Stomach (tissue), 4 donors: ENCODE data around the gene CDCA5.

Experiments
- POLR2A ChIP-seq, 4 donors: fragments of 450-650 bp; IDR thresholded peaks; one replicate each; pipeline ENCODE4 v1.6.1; 2016; ENCODE audit warnings: antibody characterized with exemption in 4 of 4, control low read depth in 2 of 4, mild to moderate bottlenecking in 1 of 4, moderate library complexity in 1 of 4
- TF ChIP-seq, protein P1 (sequence below), 7 experiments: fragments of 450-650 bp in 4 of 7; fragments of 200-600 bp in 3 of 7; sonication (generic) in 3 of 7; IDR thresholded peaks; one replicate each; pipeline ENCODE4 v1.5.1; 2016 to 2019; ENCODE audit warnings: antibody characterized with exemption in 7 of 7, control low read depth in 2 of 7, mild to moderate bottlenecking in 1 of 7

DNA sequence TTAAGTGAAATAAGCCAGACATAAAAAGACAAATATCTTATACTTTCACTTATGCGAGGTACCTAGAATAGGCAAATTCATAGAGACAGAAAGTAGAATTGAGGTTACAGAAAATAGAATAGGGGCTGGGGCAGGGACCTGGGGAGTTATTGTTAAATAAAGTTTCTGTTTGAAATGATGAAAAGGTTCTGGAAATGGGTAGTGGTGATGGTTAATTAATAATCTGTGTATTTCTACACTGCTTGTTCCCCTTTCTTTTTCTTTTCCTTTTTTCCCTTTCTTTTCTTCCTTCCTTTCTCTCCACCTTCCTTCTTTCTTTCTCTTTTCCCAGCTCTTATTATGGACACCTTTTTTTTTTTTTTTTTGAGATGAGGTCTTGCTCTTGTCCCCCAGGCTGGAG lies 28.3 kb downstream of the CDCA5 start:
- TF ChIP-seq POLR2A (IDR thresholded peaks at IDR 0.05): no peak
- TF ChIP-seq, protein P1, sequence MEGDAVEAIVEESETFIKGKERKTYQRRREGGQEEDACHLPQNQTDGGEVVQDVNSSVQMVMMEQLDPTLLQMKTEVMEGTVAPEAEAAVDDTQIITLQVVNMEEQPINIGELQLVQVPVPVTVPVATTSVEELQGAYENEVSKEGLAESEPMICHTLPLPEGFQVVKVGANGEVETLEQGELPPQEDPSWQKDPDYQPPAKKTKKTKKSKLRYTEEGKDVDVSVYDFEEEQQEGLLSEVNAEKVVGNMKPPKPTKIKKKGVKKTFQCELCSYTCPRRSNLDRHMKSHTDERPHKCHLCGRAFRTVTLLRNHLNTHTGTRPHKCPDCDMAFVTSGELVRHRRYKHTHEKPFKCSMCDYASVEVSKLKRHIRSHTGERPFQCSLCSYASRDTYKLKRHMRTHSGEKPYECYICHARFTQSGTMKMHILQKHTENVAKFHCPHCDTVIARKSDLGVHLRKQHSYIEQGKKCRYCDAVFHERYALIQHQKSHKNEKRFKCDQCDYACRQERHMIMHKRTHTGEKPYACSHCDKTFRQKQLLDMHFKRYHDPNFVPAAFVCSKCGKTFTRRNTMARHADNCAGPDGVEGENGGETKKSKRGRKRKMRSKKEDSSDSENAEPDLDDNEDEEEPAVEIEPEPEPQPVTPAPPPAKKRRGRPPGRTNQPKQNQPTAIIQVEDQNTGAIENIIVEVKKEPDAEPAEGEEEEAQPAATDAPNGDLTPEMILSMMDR (IDR thresholded peaks at IDR 0.05): no peak
